ENCODE data around the gene WDR54. TPM values are rescaled to one million over a fixed set of nuclear protein-coding genes. Genes with fewer than 3 reads are reported as not detected.

The WDR54 gene
- total RNA-seq, 1 donor from 2014 or later, result 26.9 TPM

DNA sequence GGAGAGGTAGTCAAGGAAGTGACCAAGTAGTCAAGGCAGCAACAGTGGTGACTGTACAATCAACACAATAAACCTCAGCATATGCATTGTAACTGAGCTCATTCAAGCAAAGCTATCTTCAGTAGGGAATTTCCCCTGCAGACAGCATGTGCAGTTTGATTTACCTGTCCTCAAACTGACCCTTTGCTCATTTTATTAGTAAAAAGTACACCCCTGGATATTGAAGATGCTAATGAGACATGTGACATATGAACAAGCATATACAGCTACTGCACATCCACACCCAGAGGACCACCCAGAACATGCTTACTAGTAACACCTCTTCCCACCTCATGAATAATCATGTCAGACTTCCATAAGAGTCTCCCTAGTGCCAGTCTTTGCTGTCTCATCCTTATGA, 15.5 kb upstream of the WDR54 start:
- peak; percentile 83 for DNase-seq (ENCODE audit: low read depth)
- no peak for FAIRE-seq

DNA sequence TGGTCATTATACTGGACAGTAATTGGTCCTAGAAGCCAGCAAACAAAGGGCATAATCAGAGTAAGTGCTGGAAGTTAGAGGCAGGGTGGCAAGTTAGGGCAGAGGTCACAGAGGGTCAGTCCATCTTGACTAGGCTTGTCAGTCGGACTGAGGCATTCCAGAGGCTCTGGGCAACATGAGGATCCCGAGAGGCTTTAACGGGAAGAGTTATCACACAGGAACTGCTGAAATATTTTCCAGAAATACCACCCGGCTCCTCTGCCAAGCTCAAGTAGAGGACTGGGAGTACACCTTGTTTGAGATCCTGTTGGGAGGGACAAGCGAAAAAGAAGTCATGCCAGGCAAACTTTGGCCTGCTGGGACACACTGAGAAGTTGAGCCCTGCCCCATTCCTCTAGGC, 13.8 kb upstream of the WDR54 start:
- no peak for DNase-seq (ENCODE audit: low read depth)

More for the DNA sequence above, 15.5 kb upstream of the WDR54 start:
- TF ChIP-seq, protein P1, sequence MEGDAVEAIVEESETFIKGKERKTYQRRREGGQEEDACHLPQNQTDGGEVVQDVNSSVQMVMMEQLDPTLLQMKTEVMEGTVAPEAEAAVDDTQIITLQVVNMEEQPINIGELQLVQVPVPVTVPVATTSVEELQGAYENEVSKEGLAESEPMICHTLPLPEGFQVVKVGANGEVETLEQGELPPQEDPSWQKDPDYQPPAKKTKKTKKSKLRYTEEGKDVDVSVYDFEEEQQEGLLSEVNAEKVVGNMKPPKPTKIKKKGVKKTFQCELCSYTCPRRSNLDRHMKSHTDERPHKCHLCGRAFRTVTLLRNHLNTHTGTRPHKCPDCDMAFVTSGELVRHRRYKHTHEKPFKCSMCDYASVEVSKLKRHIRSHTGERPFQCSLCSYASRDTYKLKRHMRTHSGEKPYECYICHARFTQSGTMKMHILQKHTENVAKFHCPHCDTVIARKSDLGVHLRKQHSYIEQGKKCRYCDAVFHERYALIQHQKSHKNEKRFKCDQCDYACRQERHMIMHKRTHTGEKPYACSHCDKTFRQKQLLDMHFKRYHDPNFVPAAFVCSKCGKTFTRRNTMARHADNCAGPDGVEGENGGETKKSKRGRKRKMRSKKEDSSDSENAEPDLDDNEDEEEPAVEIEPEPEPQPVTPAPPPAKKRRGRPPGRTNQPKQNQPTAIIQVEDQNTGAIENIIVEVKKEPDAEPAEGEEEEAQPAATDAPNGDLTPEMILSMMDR (IDR thresholded peaks at IDR 0.05; ENCODE audit: insufficient read depth, low read length, severe bottlenecking), result no peak
- H3K4me3 ChIP-seq (ENCODE audit: low read depth, low read length), result no peak overlapping the region
- no peaks in the 10 kb centered on the region for H3K36me3 ChIP-seq (ENCODE audit: control insufficient read depth, insufficient read depth, low read length)
- H3K27me3 ChIP-seq (ENCODE audit: control insufficient read depth, insufficient read depth, low read length), result no peaks in the 10 kb centered on the region

DNA sequence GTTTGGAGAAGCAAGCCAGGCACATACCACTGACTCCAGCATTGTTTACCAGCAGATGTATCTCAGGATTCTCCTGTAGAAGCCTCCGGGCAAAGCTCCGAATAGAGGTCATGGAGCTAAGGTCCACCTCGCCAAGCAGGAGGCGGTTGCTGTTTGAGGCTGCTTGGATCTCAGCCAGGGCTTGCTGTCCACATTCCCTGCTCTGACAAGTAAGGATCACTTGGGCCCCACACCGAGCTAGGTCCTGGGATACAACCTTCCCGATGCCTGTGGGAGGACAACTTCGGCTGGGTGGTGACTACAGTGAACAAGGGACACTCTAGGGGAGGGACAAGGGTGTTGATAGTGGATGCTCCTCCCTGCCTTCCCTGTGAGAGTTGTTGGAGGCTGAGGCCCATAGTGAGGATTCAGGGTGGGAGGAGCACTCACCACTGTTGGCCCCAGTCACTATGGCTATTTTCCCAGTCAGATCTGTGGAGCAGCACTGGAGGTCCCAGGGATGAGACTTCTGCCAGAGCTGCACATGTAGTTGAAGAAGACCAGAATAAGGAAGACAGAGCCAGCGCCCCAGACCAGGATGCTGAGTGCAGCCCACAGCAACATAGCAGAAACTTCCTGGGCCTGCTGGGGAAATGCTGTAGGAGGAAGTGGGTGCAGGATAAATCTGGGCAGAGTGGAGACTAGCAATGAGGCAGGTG, 8.4 kb upstream of the WDR54 start:
- H3K36me3 ChIP-seq (ENCODE audit: control insufficient read depth, insufficient read depth, low read length), result no peaks in the 10 kb centered on the region
- no peak for DNase-seq (ENCODE audit: low read depth)
- no peak for FAIRE-seq
- no peaks in the 10 kb centered on the region for H3K27me3 ChIP-seq (ENCODE audit: control insufficient read depth, insufficient read depth, low read length)
- no peak overlapping the region for H3K4me3 ChIP-seq (ENCODE audit: low read depth, low read length)
- TF ChIP-seq, protein P1 (IDR thresholded peaks at IDR 0.05; ENCODE audit: insufficient read depth, low read length, severe bottlenecking), result no peak

More for the DNA sequence above, 13.8 kb upstream of the WDR54 start:
- no peaks in the 10 kb centered on the region for H3K36me3 ChIP-seq (ENCODE audit: control insufficient read depth, insufficient read depth, low read length)
- no peak for FAIRE-seq
- no peak overlapping the region for H3K4me3 ChIP-seq (ENCODE audit: low read depth, low read length)
- TF ChIP-seq, protein P1 (IDR thresholded peaks at IDR 0.05; ENCODE audit: insufficient read depth, low read length, severe bottlenecking), result no peak
- H3K27me3 ChIP-seq (ENCODE audit: control insufficient read depth, insufficient read depth, low read length), result no peaks in the 10 kb centered on the region

DNA sequence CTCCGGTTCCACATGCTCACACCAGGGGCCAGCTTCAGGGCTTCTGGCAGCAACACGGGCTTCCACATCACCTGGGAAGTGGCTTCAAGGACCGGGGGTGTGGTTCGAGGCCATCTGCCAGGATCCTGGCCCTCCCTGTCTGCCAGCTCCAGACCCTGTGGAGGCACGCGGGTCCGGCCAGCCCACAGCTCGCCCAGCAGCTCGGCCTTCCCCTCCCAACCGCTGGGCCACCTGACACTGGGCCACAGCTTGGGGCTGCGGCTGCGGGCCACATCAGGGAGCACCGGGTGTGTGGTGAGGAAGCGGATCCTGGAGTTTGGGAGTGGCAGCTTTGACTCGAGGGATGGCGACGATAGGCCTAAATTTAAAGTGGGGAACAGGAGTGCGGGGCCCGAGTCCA, 7.1 kb upstream of the WDR54 start:
- FAIRE-seq (no peak), DNase-seq (ENCODE audit: low read depth) (no peak)
- peak overlapping the region; percentile 26 for H3K4me3 ChIP-seq (ENCODE audit: low read depth, low read length)
- TF ChIP-seq, protein P1 (IDR thresholded peaks at IDR 0.05; ENCODE audit: insufficient read depth, low read length, severe bottlenecking), result no peak
- no peaks in the 10 kb centered on the region for H3K36me3 ChIP-seq (ENCODE audit: control insufficient read depth, insufficient read depth, low read length)
- H3K27me3 ChIP-seq (ENCODE audit: control insufficient read depth, insufficient read depth, low read length), result no peaks in the 10 kb centered on the region

DNA sequence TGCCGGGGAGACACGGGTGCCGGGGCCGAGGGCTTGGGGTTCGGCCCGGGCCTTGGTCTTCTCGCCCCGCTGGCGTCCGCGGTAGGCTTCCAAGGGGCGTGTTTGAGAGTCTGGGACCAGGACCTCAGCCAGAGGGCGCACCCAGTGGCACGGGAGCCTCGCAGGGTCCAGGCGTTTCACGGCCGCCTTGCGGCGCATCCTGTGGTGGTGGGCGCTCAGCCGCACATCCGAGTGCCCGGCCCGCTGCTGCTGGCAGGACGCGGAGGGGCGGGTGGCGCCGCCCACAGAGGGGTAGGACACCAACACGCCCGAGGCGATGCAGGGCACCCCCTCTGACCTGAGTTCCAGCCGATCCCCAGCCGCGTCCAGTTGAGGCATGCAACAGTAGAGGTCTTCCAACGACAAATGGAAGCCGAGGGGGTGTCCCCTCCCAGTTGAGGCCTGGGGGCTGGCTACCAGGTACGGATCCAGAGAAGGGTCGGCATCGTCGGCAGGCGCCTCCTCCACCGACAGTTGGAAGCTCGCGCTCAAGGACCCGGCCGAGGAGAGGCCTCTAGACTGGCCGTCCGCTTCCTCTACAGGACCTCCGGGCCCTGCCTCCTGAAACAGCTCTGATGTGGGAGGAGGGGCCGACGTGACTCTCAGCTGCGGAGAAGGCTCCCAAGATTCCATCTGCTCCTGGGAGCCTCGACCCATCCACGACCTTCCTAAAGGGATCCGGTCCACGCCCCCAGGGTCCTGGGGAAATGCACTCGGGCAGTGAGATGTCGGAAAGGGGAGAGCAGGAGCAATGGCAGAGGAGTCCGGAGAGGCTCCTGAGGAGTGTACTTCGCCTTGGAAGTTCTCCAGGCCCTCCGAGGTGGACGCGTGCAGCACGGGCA, 6.4 kb upstream of the WDR54 start:
- FAIRE-seq, result no peak
- TF ChIP-seq, protein P1 (IDR thresholded peaks at IDR 0.05; ENCODE audit: insufficient read depth, low read length, severe bottlenecking), result peak; percentile 50
- H3K36me3 ChIP-seq (ENCODE audit: control insufficient read depth, insufficient read depth, low read length), result no peaks in the 10 kb centered on the region
- H3K4me3 ChIP-seq (ENCODE audit: low read depth, low read length), result peak overlapping the region; percentile 26
- no peak for DNase-seq (ENCODE audit: low read depth)
- H3K27me3 ChIP-seq (ENCODE audit: control insufficient read depth, insufficient read depth, low read length), result no peaks in the 10 kb centered on the region

All from bronchial epithelial cell (primary cell).